SK-N-SH (cell line): ENCODE data around the gene ARID1B.

Source experiments
- CHD2 ChIP-seq: fragments of 150-350 bp; IDR thresholded peaks from 2 replicates; pipeline ENCODE4 v1.6.1; 2018; ENCODE audit warnings: low read length; ENCODE audit not compliant: partially characterized antibody
- CTCF ChIP-seq: fragments of 200-600 bp; sonication (generic); IDR thresholded peaks from 2 replicates; pipeline ENCODE4 v1.6.1; 2017; ENCODE audit warnings: antibody characterized with exemption, mild to moderate bottlenecking, moderate library complexity
- EZH2phosphoT487 ChIP-seq: fragments of 200-600 bp; sonication (generic); IDR thresholded peaks from 2 replicates; pipeline ENCODE4 v1.6.1; 2017; ENCODE audit warnings: low read depth, mixed run types, mild to moderate bottlenecking, antibody characterized with exemption, moderate library complexity, borderline replicate concordance
- GATA2 ChIP-seq: sonication (generic); formaldehyde crosslinking; IDR thresholded peaks from 2 replicates; pipeline ENCODE4 v1.5.0; 2020; ENCODE audit warnings: mild to moderate bottlenecking, missing genetic modification reagents
- NRF1 ChIP-seq: IDR thresholded peaks from 2 replicates; pipeline ENCODE4 v1.6.1; 2012; ENCODE audit warnings: low read depth, mild to moderate bottlenecking, low read length
- POLR2AphosphoS5 ChIP-seq: IDR thresholded peaks from 2 replicates; pipeline ENCODE4 v1.6.1; 2012; ENCODE audit warnings: low read depth, low read length
- RCOR1 ChIP-seq: fragments of 150-350 bp; IDR thresholded peaks from 2 replicates; pipeline ENCODE4 v1.6.1; 2017; ENCODE audit warnings: antibody characterized with exemption, low read length
- REST ChIP-seq: IDR thresholded peaks from 2 replicates; pipeline ENCODE4 v1.6.1; 2012; ENCODE audit warnings: mild to moderate bottlenecking, low read depth, low read length, moderate library complexity
- TAF1 ChIP-seq: IDR thresholded peaks from 2 replicates; pipeline ENCODE4 v1.6.1; 2012; ENCODE audit warnings: low read depth, mild to moderate bottlenecking, low read length, moderate library complexity, borderline replicate concordance
- USF2 ChIP-seq: fragments of 150-350 bp; IDR thresholded peaks from 2 replicates; pipeline ENCODE4 v1.6.1; 2017; ENCODE audit warnings: antibody characterized with exemption, low read length, low read depth, borderline replicate concordance
- YY1 ChIP-seq: IDR thresholded peaks from 2 replicates; pipeline ENCODE4 v1.4.0; 2012; ENCODE audit warnings: low read depth, mild to moderate bottlenecking

GRCh38 chr6:157233686-157234085, 456.5 kb downstream of the ARID1B start:
- TF ChIP-seq CTCF, result no peak
- TF ChIP-seq USF2, result no peak
- no peak for TF ChIP-seq TAF1
- no peak for TF ChIP-seq RCOR1
- TF ChIP-seq GATA2 (CRISPR knock-in tag), result no peak
- no peak for TF ChIP-seq POLR2AphosphoS5
- TF ChIP-seq EZH2phosphoT487, result no peak
- no peak for TF ChIP-seq CHD2
- no peak for TF ChIP-seq NRF1
- TF ChIP-seq REST, result no peak
- no peak for TF ChIP-seq YY1
